Left renal cortex interstitium (tissue), 4 donors: ENCODE measurements around the gene TUBB4B. TPM values are rescaled to one million over a fixed set of nuclear protein-coding genes. Genes with fewer than 3 reads are reported as not detected.

Source experiments
- DNase-seq, 4 donors: peaks; one replicate each; pipeline ENCODE4 v3.0.0-alpha.2; 2013; ENCODE audit warnings: low read depth in 4 of 4, low spot score in 2 of 4, missing footprints in 1 of 4
- polyA plus RNA-seq, 4 donors: library from polyadenylated mRNA; unstranded; fragments of 120-200 nt; gene quantifications; one replicate each; pipeline ENCODE4 v1.2.1, GENCODE V29; 2013; ENCODE audit not compliant: insufficient read length in 4 of 4

The TUBB4B gene
- polyA plus RNA-seq, 4 donors, result 324 to 444 (median 393) TPM

DNA sequence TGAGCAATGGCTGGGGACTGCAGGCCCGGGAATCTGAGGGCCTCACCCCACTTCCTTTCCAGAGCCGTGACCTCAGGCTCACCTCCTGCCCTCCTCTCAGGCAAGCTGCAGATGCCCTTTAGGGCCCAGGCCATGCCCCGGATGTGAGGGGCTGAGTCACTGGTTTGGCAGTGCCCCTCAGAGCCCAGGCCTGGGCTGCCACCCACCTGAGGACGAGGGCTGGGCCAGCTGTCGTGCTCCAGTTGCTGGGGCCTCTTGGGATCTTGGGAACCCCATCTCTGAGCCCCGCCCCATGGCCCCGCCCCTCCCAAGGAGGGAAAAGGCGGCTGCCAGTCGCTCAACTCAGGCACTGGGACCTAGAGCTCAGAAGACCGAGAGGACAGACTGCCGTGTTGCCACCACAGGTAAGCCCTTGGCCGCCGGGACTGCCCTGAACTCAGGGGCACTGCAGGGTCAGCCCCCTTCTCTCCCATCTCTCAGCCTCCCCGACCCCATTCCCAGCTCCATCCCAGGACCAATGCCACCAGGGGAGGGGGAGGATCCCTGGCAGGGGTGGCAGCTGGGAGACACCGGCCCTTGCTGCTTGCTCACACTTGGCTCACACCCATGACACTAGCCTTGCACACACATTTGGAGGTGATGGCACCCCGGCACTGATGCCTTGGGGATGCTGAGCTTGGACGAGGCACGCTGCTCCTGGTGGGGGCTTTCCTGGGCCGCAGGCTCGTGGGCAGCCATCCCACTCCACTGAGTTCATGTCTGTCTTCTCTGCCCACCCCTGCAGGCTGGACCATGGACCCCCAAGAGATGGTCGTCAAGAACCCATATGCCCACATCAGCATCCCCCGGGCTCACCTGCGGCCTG is 16.0 kb upstream of the TUBB4B start, which contains the start of gene CYSRT1:
CYSRT1 (plus strand) TSS at position 345 of the 865 bp plus-strand sequence; CDS start at position 793, 448 bp downstream.
- DNase-seq, result no peak

DNA sequence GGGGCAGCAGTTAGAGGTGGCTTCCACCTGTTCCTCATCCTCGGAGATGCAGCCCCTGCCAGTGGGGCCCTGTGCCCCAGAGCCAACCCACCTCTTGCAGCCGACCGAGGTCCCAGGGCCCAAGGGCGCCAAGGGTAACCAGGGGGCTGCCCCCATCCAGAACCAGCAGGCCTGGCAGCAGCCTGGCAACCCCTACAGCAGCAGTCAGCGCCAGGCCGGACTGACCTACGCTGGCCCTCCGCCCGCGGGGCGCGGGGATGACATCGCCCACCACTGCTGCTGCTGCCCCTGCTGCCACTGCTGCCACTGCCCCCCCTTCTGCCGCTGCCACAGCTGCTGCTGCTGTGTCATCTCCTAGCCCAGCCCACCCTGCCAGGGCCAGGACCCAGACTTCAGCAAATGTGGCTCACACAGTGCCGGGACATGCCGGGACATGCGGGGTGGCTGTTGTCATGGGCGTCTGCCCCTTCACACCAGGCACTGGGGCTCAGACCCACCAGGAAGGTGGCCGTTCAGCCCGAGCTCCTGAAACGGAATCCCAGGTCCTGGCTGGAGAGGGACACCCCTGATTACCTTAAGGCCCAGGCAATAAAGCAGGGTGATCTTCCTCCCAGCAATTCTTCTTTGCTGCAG is 15.3 kb upstream of the TUBB4B start:
- DNase-seq, result no peak

DNA sequence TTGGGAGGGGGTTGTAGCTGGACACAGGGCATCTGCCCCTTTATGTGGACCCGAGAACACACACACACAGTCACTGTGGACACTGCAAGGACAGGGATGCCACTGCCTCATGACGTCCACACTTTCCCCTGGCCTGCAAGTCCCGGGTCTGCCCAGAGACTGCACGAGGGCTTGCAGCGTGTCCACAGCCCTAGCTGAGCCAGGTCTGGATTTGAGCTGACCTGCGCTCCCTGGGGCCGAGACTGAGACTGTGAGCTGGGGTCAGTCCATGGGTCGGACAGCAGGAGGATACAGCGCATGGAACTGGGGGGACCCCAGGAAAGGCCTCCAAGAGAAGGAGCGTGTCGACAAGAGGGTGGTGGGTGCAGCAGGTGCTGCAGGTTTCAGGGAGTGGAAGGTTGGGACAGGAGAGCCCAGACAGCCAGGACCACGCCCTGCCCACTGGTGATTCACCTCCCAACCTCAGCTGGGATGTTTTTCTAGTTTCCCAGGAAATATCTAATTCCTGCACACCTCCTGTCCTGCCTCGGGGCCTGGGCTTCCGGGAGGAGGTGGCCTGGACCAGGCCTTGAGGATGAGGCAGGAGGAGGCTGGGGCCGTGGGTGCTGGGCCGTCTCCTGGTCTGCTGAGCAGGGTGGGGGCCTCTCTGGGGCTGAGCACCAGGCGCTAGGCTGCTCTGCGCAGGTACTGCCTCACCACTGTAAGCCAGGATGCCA is 14.6 kb upstream of the TUBB4B start:
- no peak for DNase-seq

DNA sequence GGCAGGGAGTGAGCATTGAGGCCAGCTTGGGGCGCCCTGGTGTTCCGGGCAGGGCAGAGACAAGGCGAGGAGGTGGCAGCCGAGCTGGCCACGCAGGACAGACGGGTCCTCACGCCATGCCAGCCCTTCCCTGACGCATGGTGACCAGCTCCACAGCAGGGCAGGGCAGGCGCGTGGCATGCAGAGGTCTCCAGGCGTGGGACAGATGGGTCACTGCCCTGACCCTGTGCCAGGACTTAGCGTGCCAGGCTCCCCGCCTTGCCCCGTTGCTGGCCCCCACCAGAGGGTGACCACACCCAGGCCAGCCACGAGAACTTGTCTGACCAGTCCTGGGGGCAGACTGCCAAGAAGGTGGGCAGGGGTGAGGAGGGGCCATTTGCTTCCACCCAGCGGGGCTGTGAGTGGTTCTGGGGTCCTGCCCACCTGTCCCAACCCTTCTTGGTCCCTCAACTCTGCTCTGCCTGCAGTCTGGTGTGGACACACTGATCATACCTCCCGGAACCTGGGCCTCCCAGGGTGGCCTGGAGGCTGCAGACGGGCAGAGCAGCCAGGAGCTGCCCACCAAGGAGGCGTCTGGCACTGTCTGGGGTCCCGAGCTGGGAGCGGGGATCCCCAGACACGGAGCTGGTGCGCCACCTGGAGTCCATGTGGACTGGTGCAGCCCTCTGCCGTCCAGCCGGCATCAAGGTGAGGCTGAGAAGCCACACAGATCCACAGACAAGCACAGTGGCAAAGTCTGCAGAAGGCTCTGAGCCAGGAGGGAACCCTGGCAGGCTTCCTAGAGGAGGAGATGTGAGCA is 13.8 kb upstream of the TUBB4B start, which contains the start of gene RNF224:
RNF224 (plus strand) TSS at position 449 of the 799 bp plus-strand sequence. CDS start 834 bp downstream, outside the sequence.
- peak in 2 of 4 donors; percentile 53 to 65 for DNase-seq

DNA sequence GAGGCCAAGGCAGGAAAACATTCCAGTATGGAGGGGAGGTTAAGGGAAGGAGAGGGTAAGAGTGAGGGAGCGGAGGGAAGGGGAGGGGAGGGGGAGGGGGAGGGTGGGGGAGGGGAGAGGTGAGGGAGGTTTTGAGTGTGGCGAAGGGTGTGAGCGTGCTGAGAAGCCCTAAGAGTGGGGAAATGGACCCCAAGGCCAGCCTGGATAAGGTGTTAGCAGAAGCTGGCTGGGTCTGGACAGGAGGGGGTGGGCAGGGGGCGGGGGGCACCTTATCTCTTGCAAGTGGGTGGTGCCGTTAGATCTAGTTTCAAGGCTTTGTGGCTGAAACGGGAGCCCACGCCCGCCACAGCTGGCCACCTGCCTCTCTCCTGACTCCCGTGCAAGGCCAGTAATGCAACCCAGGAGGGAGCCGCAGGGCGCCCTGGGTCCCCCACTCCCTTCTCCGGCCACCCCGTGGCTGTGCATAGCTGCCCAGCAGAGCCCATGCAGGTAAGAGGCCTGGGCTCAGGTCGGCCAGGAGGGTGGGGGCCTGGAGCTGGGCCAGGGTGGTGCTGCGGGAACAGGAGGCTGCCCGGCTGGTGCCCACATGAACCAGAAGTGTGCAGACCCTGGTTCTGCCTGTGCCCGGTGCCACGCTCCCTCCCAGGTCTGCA is 13.1 kb upstream of the TUBB4B start:
- DNase-seq, result no peak

DNA sequence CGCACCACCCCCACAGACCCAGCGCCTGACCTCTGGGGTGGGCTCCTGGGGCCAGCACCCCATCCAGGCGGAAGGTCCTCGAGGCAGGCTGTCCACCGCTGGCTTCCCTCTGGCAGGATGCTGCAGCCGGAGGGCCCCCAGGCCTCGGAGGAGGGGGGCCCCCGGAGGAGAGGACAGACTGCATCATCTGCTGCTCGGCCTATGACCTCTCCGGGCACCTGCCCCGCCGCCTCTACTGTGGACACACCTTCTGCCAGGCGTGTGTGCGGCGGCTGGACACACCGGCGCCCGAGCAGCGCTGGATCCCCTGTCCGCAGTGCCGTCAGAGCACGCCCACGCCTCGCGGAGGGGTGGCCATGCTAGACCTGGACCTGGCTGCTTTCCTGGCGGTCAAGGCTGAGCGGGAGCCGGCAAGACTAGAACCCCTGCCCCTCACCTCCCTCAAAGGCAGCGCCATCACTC is 12.6 kb upstream of the TUBB4B start:
- DNase-seq, result no peak

DNA sequence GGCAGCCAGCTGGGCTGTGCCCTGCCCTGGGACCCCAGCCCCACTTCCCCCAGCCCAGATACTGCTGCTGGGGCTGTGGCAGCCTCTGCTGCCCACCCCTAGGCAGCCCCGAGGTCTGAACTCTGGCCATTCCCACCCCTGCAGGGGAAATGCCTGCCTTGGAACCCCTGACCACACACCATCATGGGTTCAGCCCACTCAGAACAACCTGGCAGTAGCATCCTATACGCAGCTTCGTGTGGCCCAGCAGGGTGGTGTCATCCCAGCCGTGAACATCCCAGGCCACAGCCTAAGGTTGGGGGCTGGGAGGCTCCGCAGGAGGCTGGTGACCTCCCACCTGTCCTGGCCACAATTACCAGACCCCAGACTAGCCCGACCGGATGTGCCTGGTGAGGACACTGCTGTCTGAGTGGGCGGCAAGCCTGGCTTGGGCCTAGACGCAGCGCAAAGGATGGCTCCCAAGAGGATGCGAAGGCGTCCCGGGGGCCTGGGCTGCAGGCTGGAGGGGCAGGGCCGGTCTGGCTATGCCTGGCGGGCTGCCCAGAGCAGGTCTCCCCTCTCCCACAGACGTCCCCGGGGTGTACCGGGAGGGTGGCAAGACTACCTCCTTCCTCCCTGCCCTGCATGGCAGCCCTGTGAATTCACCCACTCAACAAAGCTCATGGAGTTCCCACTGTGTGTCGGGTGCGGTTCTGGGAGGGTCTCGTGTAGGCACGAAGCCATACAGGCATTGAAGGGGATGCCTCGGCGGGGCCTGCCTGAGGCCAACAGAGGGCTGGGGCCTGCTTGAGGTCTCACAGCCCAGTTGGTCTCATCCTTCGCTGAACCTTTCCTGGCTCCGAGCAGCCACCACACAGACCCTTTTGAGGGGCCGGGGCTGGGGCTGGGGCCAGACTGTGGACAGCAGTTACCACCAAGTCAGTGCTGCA is 11.9 kb upstream of the TUBB4B start:
- DNase-seq, result no peak

DNA sequence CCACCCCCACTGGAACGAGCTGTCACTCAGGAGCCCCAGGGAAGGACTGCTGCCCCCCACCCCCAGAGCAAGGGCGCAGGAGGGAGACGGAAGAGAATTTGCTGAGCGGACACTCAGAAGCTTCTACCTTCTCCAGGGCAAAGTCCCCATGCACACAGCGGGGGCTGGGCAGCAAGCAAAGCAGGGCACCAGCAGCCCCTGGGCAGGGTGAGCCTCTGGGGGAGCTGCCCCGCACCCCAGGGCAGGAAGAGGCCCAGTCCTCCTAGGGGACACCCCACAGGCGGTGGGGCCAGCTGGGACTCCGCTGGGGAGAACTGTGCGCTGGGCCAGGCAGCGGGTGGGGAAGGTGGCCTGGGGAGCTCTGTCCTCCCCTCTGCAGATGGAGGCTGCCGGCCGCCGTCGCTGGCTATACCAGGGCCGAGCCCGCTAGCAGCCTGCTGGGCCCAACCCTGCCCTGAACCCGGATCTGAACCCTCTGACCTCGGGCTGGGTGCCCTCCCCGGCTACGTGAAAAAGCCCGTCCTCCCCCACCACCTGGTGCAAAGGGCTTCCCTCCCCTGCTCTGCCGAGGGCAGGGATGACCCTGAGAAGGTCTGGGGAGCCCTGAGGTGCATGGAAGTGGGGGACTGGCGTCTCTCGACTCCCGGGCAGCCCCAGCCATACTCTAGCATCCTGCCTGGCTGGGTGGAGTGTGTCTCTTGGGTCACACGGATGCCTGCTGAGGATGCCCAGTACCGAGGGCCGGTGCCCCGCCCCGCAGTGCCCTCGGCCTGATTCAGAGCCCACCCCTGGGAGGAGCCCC is 11.0 kb upstream of the TUBB4B start:
- DNase-seq, result no peak

DNA sequence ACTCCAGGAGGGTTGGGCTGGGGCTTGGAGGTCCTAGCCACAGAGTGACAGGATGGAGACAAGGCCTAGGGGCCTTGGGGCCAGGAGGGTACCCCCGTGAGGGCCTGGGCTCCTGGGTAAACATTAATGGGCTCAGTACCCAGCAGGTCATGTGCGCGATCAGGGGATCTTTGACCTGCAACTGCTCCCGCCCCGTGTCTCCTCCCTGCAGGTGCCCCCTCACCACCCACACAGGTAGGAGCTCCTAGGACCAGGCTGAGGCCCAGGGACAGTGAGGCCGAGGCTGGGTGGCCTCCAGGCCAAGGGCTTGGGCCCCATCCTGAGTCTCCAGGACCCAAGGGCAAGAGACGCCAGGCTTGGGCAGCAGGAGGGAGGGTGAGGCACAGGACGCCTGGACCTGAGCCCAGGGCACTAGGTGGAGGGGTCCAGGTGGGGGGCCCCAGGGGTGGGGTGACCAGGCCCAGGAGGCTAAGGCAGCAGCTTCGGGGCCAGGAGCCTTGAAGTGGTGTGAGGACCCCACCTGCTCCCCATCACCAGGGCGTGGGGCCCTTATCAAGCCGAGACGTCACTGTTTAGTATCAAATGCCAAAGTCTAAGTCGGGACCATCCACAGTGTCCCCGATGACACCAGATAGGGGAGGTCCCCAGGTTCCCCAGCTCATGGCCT is 10.2 kb upstream of the TUBB4B start, which contains the start of gene SLC34A3:
SLC34A3 (plus strand) TSS at position 197 of the 667 bp plus-strand sequence. CDS start 802 bp downstream, outside the sequence.
- DNase-seq, result no peak

DNA sequence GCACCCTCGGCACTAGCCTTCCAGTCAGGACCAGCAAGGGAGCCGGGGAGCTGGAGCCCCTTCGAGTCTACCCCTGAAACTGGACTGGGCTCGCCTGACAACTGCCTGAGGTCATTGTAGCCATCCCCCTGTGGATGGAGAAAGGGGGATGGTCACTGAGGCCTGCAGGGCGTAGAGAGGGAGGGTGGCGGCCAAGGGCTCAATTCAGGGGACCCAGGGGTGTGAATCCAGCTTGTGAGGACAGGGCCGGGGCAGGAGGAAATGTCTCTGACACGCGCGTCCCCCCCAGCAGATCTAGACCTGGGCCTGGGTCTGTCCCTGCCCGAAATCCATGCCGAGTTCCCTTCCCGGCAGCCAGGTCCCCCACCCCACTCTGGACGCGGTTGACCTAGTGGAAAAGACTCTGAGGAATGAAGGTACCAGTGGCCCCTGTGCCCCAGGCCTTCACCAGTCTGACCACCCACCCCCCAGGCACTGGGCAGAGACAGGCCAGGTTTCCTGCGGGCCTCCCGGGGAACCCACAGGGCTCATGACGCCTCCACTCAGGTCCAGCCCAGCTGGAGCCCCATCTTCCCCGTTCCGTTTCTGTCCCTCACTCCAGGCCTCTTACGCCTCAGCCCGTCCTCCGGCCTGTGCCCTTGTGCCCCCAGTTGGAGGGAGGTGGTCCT is 9.6 kb upstream of the TUBB4B start:
- DNase-seq, result no peak

DNA sequence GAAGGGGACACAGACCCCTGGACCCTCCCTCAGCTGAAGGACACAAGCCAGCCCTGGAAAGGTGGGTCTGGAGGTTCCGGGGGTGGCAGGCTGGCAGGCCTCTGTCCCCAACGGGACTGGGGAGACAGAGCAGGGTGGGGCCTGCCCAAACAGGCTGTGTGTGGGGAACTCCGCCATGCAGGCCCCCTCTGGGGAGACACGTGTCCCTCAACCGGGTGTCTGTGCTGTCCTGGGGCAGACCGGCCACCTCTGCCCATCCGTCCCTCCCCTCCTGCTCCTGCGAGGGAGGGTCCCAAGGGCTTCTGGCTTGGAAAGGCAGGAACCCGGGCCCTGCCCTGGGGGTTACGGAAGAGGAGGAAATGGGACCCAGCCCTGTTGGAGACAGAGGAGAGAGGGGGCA is 9.0 kb upstream of the TUBB4B start:
- DNase-seq, result no peak

DNA sequence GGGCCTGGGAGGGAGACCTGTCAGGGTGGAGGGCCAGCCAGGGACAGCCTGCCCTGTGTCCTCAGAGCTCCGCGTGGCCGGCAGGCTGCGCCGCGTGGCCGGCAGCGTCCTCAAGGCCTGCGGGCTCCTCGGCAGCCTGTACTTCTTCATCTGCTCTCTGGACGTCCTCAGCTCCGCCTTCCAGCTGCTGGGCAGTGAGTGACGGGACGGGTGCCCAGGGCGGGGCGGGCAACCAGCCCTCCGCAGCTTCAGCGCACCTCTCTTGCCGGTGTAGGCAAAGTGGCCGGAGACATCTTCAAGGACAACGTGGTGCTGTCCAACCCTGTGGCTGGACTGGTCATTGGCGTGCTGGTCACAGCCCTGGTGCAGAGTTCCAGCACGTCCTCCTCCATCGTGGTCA is 8.6 kb upstream of the TUBB4B start:
- DNase-seq, result no peak

DNA sequence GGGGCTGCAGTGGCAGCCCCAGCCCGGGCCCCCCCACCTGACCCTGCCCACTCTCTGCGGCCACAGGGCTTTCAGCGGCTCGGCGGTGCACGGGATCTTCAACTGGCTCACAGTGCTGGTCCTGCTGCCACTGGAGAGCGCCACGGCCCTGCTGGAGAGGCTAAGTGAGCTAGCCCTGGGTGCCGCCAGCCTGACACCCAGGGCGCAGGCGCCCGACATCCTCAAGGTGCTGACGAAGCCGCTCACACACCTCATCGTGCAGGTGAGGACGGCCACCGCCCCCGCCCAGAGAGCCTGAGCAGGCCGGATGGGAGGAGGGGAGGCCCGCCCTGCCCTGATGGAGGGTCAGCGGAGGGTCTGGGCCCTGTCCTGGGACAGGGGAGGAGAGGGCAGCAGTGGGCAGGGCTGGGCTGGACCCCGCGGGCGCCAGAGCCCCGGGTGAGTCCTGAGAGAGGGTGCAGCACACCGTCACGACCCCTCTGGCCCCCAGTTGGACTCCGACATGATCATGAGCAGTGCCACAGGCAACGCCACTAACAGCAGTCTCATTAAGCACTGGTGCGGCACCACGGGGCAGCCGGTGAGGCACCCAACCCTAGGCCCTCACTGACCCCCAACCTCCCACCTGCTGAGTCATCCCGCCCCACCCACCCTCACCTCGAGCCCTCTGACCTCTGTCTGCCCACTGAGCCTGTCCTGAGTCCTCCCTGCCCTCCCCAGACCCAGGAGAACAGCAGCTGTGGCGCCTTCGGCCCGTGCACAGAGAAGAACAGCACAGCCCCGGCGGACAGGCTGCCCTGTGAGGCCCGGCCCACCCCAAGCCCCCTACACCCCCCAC is 7.7 kb upstream of the TUBB4B start:
- DNase-seq, result no peak

DNA sequence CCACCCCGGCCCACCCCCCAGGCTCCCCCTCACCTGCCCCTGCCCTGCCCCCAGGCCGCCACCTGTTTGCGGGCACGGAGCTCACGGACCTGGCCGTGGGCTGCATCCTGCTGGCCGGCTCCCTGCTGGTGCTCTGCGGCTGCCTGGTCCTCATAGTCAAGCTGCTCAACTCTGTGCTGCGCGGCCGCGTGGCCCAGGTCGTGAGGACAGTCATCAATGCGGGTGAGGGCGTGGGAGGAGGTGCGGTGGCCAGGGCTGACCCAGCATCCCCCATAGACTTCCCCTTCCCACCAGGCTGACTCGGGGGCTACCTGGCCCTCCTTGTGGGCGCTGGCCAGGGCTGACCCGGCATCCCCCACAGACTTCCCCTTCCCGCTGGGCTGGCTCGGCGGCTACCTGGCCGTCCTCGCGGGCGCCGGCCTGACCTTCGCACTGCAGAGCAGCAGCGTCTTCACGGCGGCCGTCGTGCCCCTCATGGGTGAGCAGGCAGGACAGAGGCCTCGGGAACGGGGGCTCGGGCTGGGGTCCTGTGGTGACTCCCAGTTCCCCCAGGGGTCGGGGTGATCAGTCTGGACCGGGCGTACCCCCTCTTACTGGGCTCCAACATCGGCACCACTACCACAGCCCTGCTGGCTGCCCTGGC is 6.9 kb upstream of the TUBB4B start:
- DNase-seq, result no peak

DNA sequence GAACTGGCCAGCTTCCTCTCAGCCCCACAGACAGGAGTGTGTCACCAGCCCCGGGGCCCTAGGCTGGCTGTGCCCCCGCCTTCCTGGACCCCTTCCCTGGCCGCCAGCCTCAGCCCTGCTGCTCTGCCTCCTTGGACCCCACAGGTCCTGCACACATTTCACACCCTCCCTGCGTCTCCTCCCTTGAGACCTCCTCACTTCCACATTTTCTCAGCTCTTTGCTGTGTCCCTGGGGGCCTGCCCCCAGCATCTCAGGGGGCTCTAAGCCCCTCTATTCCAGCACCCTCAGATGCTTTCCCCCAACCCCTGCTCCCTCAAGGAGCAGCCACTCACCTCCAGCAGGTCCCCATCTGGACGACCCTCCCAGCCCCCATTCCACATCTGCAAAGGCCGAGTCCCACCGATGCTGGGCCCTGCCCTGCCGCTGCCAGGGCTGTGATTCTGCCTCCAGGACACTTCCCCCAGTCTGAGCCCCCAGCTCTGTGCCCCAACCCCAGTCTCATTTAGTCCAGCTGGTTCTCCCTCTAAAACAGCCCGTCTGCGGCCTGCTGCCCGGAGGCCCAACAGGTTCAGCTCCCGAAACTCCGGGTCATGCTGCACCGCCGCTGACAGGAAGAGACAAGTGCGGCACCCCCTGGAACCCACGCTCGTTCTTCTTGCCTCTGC is 6.2 kb upstream of the TUBB4B start:
- DNase-seq, result no peak
